HG03432 (cell line): ENCODE data around the gene NXN.
"Not testable (repeated sequence)": the region's sequence is repeated elsewhere in the genome, so short reads cannot be mapped to it uniquely, and the experiment has no call there.

Source experiments
- ATAC-seq: cut with Tn5 transposase; IDR thresholded peaks from one replicate; pipeline ENCODE4 v1.9.1; 2021; ENCODE audit warnings: mild to moderate bottlenecking, moderate library complexity; ENCODE audit not compliant: unreplicated experiment

NXN gene

GRCh38 chr17:896953-897661, 82.5 kb downstream of the NXN start:
- no peak for ATAC-seq

GRCh38 chr17:896454-896853, 83.1 kb downstream of the NXN start:
- ATAC-seq = no peak

DNA sequence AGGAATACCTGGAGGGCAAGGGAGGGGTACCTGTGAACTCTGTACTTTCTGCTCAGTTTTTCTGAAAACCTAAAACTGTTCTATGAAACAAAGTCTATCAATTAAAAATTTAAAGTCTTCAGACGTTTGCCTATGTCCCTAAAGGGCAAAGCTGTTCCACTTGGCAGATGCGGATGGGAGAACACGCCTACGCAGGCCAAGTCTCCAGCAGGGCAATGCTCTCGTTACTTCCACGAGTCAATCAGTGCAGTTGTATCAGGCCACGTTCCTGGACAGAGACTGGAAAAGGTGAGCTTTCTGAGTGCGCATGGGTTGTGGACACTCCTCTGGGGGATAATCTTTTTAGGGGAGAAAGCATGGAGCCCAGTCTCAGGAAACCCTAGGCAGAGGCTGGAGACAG, 86.6 kb downstream of the NXN start:
- no peak for ATAC-seq

GRCh38 chr17:888998-889441, 90.6 kb downstream of the NXN start:
- no peak for ATAC-seq

DNA sequence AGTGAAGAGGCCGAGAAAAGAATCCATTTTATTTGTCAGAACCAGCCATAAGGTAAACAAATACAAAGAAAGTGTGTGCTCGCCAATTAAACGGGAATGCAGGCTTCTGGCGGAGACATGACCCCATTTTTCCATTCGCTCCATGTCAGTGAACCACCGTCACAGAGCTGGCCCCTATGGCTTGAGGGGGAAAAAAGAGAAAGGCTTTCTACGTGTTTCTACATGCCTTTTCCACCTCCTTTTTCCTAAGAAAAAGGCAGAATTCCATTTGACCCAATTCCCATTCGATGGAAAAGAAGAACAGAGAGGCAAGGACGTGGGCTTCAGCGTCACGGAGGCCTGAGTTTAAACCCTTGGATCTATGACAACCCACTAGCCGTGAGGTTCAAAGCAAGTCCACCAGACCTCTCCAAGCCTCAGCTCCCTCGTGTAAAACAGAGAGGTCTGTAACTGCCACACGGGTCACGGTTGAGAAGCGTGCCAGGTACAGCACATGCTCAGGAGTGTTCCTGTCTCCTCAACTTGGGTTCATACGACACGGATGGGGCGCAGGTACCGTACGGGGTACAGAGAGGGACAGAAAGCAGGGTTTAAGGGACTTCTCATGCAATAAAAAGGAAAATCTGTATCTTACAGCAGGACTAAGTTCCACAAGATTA, 91.9 kb downstream of the NXN start:
- no peak for ATAC-seq

DNA sequence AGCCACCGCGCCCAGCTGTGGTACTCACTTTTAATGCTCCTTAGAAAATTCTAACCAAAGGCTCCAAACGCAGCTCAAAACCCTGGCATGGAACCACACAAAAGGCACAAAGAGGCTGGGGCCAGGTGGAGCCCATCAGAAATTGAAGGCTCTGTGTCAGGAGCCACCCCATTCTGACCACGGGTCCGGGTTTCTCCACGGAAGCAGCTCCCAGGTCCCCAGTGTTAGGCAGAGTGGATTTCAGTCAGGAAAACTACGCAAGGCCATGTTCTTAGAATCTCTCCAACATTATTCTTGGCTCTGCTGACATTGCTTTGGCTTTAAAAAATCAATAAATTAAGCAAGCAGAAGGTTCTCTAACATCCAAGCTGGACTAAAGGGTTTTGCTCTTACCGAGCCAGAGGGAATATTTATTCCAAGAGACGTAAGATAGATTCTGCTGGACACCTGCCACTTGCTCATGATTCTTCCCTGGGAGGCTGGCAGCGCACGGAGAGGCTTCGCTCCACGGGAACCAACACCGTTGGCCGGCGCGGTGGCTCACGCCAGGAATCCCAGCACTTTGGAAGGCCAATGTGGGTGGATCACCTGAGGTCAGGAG, 93.5 kb downstream of the NXN start:
- ATAC-seq = no peak

DNA sequence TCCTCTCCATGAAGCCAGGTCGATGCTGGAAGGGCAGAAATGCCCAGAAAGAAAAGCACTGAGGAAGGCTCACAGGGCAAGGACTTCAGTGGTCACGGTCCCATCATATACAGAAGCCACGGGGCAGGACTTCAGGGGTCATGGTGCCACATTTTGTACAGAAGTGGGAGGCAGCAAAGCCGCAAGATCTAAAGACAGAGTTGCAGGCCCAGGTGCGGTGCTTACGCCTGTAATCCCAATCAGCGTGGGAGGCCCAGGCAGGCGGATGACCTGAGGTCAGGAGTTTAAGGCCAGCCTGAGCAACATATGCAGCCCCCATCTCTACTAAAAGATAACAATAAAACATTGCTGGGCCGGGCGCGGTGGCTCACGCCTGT, 96.0 kb downstream of the NXN start:
- no peak for ATAC-seq

- no peak for ATAC-seq
These were observed 96.6 kb downstream of the NXN start for GRCh38 chr17:882827-883585.

DNA sequence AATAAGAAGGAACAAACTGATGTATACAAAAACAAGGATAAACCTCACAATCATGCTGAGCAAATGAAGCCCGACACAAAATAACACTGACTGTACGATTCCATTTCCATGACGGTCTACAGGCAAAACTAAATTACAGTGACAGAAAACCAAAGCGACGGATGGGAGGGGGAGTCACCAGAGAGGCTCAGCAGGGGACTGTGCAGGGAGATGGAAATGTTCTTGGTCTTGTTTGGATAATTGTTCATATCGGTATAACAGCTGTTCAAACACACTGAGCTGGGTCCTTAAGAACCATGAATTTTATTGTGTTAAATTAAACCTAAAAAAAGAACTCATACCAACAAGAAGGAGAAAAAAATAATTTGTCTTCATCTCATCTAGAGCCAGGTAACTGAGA, 97.8 kb downstream of the NXN start:
- ATAC-seq = no peak

- ATAC-seq = no peak
These were observed 98.9 kb downstream of the NXN start for GRCh38 chr17:880443-881269.

- no peak for ATAC-seq
These were observed 99.8 kb downstream of the NXN start for GRCh38 chr17:879546-880442.

- ATAC-seq = no peak
These were observed 101.9 kb downstream of the NXN start for GRCh38 chr17:877630-878029.

DNA sequence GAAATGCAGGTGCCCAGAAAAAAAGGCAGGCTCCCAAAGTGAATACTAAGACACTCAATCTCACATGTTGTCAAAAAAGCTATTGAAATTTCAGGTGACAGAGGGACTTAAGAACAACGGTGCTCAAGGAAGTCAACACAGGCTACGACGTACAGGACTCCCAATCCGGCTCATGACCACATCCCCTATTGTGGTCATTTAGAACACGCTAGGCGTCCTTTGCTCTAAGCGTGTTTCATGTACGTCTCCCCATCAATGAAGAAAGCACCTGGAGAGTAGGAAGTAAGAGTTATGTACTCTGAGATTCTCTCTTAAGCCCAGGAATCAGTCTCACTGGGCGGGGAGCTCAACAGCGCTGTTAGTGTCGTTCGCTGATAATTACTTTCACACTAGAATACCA, 103.3 kb downstream of the NXN start:
- no peak for ATAC-seq

DNA sequence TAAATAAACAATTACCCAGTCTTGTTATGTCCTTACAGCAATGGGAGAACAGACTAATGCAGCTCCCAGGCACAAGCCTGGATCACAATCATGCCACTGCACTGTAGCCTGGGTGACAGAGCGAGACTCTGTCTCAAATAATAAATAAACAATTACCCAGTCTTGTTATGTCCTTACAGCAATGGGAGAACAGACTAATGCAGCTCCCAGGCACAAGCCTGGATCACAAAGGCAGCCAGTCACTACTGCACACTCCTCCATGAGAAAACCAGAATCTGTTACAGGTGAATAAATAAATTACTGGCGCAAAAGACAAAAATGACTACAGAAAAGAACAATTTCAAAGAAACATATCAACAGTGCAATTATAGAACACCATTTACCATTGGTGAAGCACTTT, 105.0 kb downstream of the NXN start:
- ATAC-seq = not testable (repeated sequence)

DNA sequence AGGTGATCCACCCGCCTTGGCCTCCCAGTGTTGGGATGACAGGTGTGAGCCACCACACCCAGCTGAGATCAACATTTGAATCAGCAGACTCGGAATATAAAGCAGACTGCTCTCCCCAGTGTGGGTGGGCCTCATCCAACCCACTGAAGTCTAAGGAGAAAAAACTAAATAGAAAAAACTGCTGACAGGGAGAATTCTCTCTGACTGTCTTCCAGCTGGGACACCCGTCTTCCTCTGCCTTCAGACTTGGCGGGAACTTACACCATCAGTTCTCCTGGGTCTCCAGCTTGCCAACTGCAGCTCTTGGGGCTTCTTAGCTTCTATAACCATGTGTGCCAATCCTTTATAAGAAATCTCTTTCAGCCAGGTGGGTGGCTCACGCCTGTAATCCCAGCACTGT, 106.7 kb downstream of the NXN start:
- ATAC-seq = no peak

DNA sequence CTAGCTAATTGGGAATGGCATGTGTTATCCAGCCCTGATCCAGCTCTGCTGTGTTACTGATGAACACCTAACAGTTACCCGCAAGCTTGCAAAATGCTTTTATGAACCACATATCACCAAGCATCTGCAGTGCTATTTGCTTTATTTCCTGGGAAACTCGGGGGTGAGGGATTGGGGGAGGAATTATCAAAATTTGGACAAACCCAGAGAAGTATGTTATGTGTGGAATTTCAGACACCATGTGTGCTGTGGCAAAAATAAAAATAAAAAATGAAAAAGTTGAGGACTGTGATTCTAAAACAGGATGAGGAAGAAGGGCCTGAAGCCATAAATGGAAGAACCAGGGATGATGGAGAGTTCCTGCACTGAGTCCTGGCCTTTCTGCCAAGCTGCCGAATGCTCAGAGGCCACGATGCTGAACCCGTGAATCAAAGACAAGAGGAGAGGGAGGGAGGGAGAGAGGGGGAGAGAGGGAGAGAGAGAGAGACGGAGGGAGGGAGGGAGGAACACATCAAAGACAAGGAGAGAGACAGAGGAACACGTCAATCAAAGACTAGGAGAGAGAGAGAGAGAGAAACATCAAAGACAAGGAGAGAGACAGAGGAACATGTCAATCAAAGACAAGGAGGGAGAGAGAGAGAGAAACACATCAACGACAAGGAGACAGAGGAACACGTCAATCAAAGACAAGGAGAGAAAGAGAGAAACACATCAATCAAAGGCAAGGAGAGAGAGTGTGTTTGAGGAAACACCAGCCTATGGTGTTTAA, 107.6 kb downstream of the NXN start:
- no peak for ATAC-seq

DNA sequence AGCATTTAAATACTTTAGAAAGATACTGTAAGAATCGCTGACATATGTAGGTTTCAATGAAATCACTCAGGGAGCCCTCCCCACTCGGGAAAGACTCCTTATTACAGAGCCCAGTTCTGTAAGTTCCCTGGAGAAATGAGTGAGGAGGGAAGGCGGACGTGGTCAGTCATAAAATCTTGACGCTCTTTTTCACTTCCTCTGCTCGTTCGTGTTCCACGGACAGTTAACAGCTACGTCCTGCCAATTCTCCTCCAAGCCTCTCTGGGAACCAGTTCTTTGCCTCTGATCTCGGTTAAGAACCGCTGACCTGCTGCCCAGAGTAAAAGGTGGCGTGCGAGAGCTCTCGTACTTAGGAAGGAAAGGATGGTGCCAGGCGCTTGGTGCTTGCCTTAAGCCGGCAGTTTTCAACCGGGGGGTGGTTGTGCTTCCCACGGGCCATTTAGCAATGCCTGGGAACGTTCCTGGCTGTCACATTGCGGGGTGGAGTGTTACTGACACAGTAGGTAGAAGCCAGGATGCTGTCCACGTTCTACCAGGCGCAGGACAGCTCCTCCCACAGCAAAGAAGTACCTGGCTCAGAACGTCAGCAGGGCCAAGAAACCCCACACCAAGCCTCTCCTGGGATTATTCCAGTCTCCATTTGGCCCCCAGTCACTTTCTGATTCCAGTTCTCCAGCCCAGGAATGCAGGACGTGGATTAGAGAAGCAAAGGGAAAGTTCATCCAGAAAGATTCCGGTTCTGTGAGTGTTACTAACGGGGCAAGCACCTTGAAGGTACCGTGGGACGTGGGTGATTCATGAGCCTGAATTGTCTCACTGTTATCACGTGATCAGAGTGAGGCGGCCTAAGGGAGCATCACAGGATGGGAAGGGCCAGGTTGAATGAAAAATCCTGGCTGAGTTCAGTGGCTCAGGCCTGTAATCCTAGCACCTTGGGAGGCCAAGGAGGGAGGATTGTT, 109.7 kb downstream of the NXN start:
- ATAC-seq = no peak

- ATAC-seq = no peak
These were observed 110.5 kb downstream of the NXN start for GRCh38 chr17:869086-869485.
